ENCODE measurements around the gene KLK7.

Gene KLK7

GRCh38 chr19:51023946-51024345 is 40.2 kb upstream of the KLK7 start:
- H3K4me3 ChIP-seq (ENCODE audit: low read depth in 1 of 2, low read length in 2 of 2), result no peak overlapping the region
- no peak overlapping the region for H3K27ac ChIP-seq (ENCODE audit: low read depth, low read length)
- peaks cover 11 to 36% of the 10 kb centered on the region in 2 donors for H3K27me3 ChIP-seq (ENCODE audit: control insufficient read depth in 1 of 2, insufficient read depth in 2 of 2, low read length in 2 of 2)
- H3K4me1 ChIP-seq (ENCODE audit: insufficient read depth, low read length), result no peaks in the 10 kb centered on the region
- no peak overlapping the region for H3K9ac ChIP-seq (ENCODE audit: low read length)
- no peaks in the 10 kb centered on the region for H3K9me3 ChIP-seq (ENCODE audit: low read length)
- no peaks in the 10 kb centered on the region for H3K36me3 ChIP-seq (ENCODE audit: insufficient read depth, low read length)

GRCh38 chr19:51022526-51022925 is 38.8 kb upstream of the KLK7 start:
- H3K4me3 ChIP-seq (ENCODE audit: low read depth in 1 of 2, low read length in 2 of 2), result no peak overlapping the region
- H3K27ac ChIP-seq (ENCODE audit: low read depth, low read length), result no peak overlapping the region
- H3K4me1 ChIP-seq (ENCODE audit: insufficient read depth, low read length), result no peaks in the 10 kb centered on the region
- H3K36me3 ChIP-seq (ENCODE audit: insufficient read depth, low read length), result no peaks in the 10 kb centered on the region
- no peak overlapping the region for H3K9ac ChIP-seq (ENCODE audit: low read length)
- no peaks in the 10 kb centered on the region for H3K9me3 ChIP-seq (ENCODE audit: low read length)
- peaks cover 12 to 50% of the 10 kb centered on the region in 2 donors for H3K27me3 ChIP-seq (ENCODE audit: control insufficient read depth in 1 of 2, insufficient read depth in 2 of 2, low read length in 2 of 2)

- Histone ChIP-seq H3K27ac (ENCODE audit: low read depth, low read length) (no peak overlapping the region), H3K27me3 (ENCODE audit: control insufficient read depth in 1 of 2, insufficient read depth in 2 of 2, low read length in 2 of 2) (peaks cover 21 to 51% of the 10 kb centered on the region in 2 donors)
Observed at GRCh38 chr19:51020988-51021651, 37.4 kb upstream of the KLK7 start.

GRCh38 chr19:51019544-51019925 is 35.8 kb upstream of the KLK7 start, which contains the start of gene KLK10:
Gene KLK10, minus strand, starts transcription at chr19:51019709. Its CDS starts 579 bp downstream, at chr19:51019130.
- no peaks in the 10 kb centered on the region for H3K4me1 ChIP-seq (ENCODE audit: insufficient read depth, low read length)
- no peaks in the 10 kb centered on the region for H3K36me3 ChIP-seq (ENCODE audit: insufficient read depth, low read length)
- H3K27ac ChIP-seq (ENCODE audit: low read depth, low read length), result no peak within 1 kb of the TSS
- H3K27me3 ChIP-seq (ENCODE audit: control insufficient read depth in 1 of 2, insufficient read depth in 2 of 2, low read length in 2 of 2), result peaks cover 25 to 55% of the 10 kb centered on the region in 2 donors
- H3K4me3 ChIP-seq (ENCODE audit: low read depth in 1 of 2, low read length in 2 of 2), result no peak within 1 kb of the TSS
- H3K9me3 ChIP-seq (ENCODE audit: low read length), result no peaks in the 10 kb centered on the region
- H3K9ac ChIP-seq (ENCODE audit: low read length), result no peak within 1 kb of the TSS

More at GRCh38 chr19:51020988-51021651, 37.4 kb upstream of the KLK7 start:
- no peaks in the 10 kb centered on the region for H3K4me1 ChIP-seq (ENCODE audit: insufficient read depth, low read length)
- H3K9ac ChIP-seq (ENCODE audit: low read length), result no peak overlapping the region
- no peak overlapping the region for H3K4me3 ChIP-seq (ENCODE audit: low read depth in 1 of 2, low read length in 2 of 2)
- H3K9me3 ChIP-seq (ENCODE audit: low read length), result no peaks in the 10 kb centered on the region
- H3K36me3 ChIP-seq (ENCODE audit: insufficient read depth, low read length), result no peaks in the 10 kb centered on the region

GRCh38 chr19:51018745-51019543 is 35.2 kb upstream of the KLK7 start:
- no peak overlapping the region for H3K4me3 ChIP-seq (ENCODE audit: low read depth in 1 of 2, low read length in 2 of 2)
- no peak overlapping the region for H3K9ac ChIP-seq (ENCODE audit: low read length)
- H3K4me1 ChIP-seq (ENCODE audit: insufficient read depth, low read length), result no peaks in the 10 kb centered on the region
- peaks cover 22 to 58% of the 10 kb centered on the region in 2 donors for H3K27me3 ChIP-seq (ENCODE audit: control insufficient read depth in 1 of 2, insufficient read depth in 2 of 2, low read length in 2 of 2)
- H3K27ac ChIP-seq (ENCODE audit: low read depth, low read length), result no peak overlapping the region
- H3K36me3 ChIP-seq (ENCODE audit: insufficient read depth, low read length), result no peaks in the 10 kb centered on the region
- no peaks in the 10 kb centered on the region for H3K9me3 ChIP-seq (ENCODE audit: low read length)

- no peak overlapping the region for H3K9ac ChIP-seq (ENCODE audit: low read length)
- no peaks in the 10 kb centered on the region for H3K36me3 ChIP-seq (ENCODE audit: insufficient read depth, low read length)
- H3K27ac ChIP-seq (ENCODE audit: low read depth, low read length), result no peak overlapping the region
- H3K4me3 ChIP-seq (ENCODE audit: low read depth in 1 of 2, low read length in 2 of 2), result no peak overlapping the region
- no peaks in the 10 kb centered on the region for H3K4me1 ChIP-seq (ENCODE audit: insufficient read depth, low read length)
- no peaks in the 10 kb centered on the region for H3K9me3 ChIP-seq (ENCODE audit: low read length)
- H3K27me3 ChIP-seq (ENCODE audit: control insufficient read depth in 1 of 2, insufficient read depth in 2 of 2, low read length in 2 of 2), result peaks cover 17 to 62% of the 10 kb centered on the region in 2 donors
Observed at GRCh38 chr19:51016798-51017683, 33.3 kb upstream of the KLK7 start.

- Histone ChIP-seq H3K9me3 (ENCODE audit: low read length) (no peaks in the 10 kb centered on the region), H3K4me1 (ENCODE audit: insufficient read depth, low read length) (no peaks in the 10 kb centered on the region), H3K4me3 (ENCODE audit: low read depth in 1 of 2, low read length in 2 of 2) (no peak overlapping the region), H3K36me3 (ENCODE audit: insufficient read depth, low read length) (no peaks in the 10 kb centered on the region), H3K27me3 (ENCODE audit: control insufficient read depth in 1 of 2, insufficient read depth in 2 of 2, low read length in 2 of 2) (peaks cover 14 to 62% of the 10 kb centered on the region in 2 donors), H3K27ac (ENCODE audit: low read depth, low read length) (no peak overlapping the region), H3K9ac (ENCODE audit: low read length) (no peak overlapping the region)
Observed at GRCh38 chr19:51015691-51016267, 32.1 kb upstream of the KLK7 start.

- H3K9me3 ChIP-seq (ENCODE audit: low read length), result no peaks in the 10 kb centered on the region
- no peak overlapping the region for H3K4me3 ChIP-seq (ENCODE audit: low read depth in 1 of 2, low read length in 2 of 2)
- H3K27ac ChIP-seq (ENCODE audit: low read depth, low read length), result no peak overlapping the region
- H3K36me3 ChIP-seq (ENCODE audit: insufficient read depth, low read length), result no peaks in the 10 kb centered on the region
- H3K9ac ChIP-seq (ENCODE audit: low read length), result no peak overlapping the region
- no peaks in the 10 kb centered on the region for H3K4me1 ChIP-seq (ENCODE audit: insufficient read depth, low read length)
- peaks cover 14 to 58% of the 10 kb centered on the region in 2 donors for H3K27me3 ChIP-seq (ENCODE audit: control insufficient read depth in 1 of 2, insufficient read depth in 2 of 2, low read length in 2 of 2)
Observed at GRCh38 chr19:51014242-51014641, 30.5 kb upstream of the KLK7 start.

- peaks cover 14 to 44% of the 10 kb centered on the region in 2 donors for H3K27me3 ChIP-seq (ENCODE audit: control insufficient read depth in 1 of 2, insufficient read depth in 2 of 2, low read length in 2 of 2)
- H3K36me3 ChIP-seq (ENCODE audit: insufficient read depth, low read length), result no peaks in the 10 kb centered on the region
- H3K9me3 ChIP-seq (ENCODE audit: low read length), result no peaks in the 10 kb centered on the region
- no peak overlapping the region for H3K9ac ChIP-seq (ENCODE audit: low read length)
- no peak overlapping the region for H3K4me3 ChIP-seq (ENCODE audit: low read depth in 1 of 2, low read length in 2 of 2)
- H3K27ac ChIP-seq (ENCODE audit: low read depth, low read length), result no peak overlapping the region
- no peaks in the 10 kb centered on the region for H3K4me1 ChIP-seq (ENCODE audit: insufficient read depth, low read length)
Observed at GRCh38 chr19:51012661-51013190, 29.0 kb upstream of the KLK7 start.

GRCh38 chr19:51010066-51010795 is 26.5 kb upstream of the KLK7 start:
- Histone ChIP-seq H3K36me3 (ENCODE audit: insufficient read depth, low read length) (no peaks in the 10 kb centered on the region), H3K9me3 (ENCODE audit: low read length) (no peaks in the 10 kb centered on the region), H3K27ac (ENCODE audit: low read depth, low read length) (no peak overlapping the region), H3K27me3 (ENCODE audit: control insufficient read depth in 1 of 2, insufficient read depth in 2 of 2, low read length in 2 of 2) (peaks cover 4 to 27% of the 10 kb centered on the region in 2 donors), H3K4me1 (ENCODE audit: insufficient read depth, low read length) (no peaks in the 10 kb centered on the region), H3K9ac (ENCODE audit: low read length) (no peak overlapping the region), H3K4me3 (ENCODE audit: low read depth in 1 of 2, low read length in 2 of 2) (no peak overlapping the region)
